Stomach smooth muscle (tissue), 2 donors: ENCODE results near the gene PDE4D.

Experiments
- H3K27ac ChIP-seq: one replicate; pipeline ENCODE4 v1.7.0; 2013; ENCODE audit warnings: mild to moderate bottlenecking, low read length, inconsistent platforms
- H3K27me3 ChIP-seq, 2 donors: one replicate each; pipeline ENCODE4 v1.7.0; 2013; ENCODE audit warnings: low read length in 2 of 2; ENCODE audit not compliant: insufficient read depth in 2 of 2, control insufficient read depth in 1 of 2
- H3K36me3 ChIP-seq, 2 donors: one replicate each; pipeline ENCODE4 v1.7.0; 2013; ENCODE audit warnings: low read length in 2 of 2; ENCODE audit not compliant: control insufficient read depth in 2 of 2, insufficient read depth in 2 of 2
- H3K4me1 ChIP-seq: one replicate; pipeline ENCODE4 v1.7.0; 2013; ENCODE audit warnings: low read length; ENCODE audit not compliant: control insufficient read depth, insufficient read depth
- H3K4me3 ChIP-seq, 2 donors: one replicate each; pipeline ENCODE4 v1.7.0; 2013; ENCODE audit warnings: low read length in 2 of 2
- H3K9ac ChIP-seq, 2 donors: one replicate each; pipeline ENCODE4 v1.7.0; 2013; ENCODE audit warnings: low read length in 2 of 2, mild to moderate bottlenecking in 1 of 2
- H3K9me3 ChIP-seq, 2 donors: one replicate each; pipeline ENCODE4 v1.7.0; 2013; ENCODE audit warnings: low read length in 2 of 2; ENCODE audit not compliant: control insufficient read depth in 2 of 2
- donor health status: healthy.
- donor health status: Pancreatic carcinoma.

The PDE4D gene

DNA sequence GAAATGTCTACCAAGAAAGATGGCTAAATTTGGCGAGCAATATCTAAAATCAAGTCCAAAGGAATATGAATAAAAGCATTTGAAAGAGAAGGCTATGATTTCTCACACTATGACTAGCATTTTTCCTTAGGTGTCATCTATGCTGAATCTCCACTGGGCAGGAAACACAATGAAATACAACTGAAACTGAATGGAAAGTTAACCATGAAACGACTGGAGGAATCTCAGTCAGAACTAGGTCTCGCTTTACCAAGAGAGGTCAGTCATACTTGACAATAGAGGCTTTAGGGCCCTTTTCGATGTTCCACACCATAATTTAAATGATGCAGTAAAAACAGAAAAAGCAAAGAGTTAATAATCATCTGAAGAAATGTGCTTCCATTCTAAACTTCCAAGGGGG lies 339.0 kb downstream of the PDE4D start:
- no peak overlapping the region for H3K27ac ChIP-seq
- no peak overlapping the region for H3K4me3 ChIP-seq
- no peaks in the 10 kb centered on the region for H3K9me3 ChIP-seq
- no peak overlapping the region for H3K9ac ChIP-seq
- H3K36me3 ChIP-seq = no peaks in the 10 kb centered on the region
- H3K27me3 ChIP-seq = no peaks in the 10 kb centered on the region
- H3K4me1 ChIP-seq = no peaks in the 10 kb centered on the region

DNA sequence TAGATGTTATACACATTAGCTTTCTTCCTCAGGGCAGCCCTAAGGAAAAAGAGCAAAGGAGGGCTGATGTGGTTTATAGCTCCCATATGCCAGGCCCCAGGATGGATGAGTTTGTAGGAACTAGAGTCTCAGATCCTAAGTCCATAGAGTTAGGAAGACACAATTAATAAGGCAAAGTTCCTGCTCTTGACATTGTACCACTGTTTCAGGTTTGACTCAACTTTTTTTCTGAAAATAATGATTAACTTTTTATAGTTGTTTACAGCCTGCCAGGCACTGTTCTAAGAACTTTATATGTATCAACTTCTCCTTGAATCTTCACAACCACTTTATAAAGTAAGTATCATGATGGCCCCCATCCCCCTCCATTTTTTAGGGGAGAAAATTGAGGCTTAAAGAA lies 339.5 kb downstream of the PDE4D start:
- H3K4me1 ChIP-seq = no peaks in the 10 kb centered on the region
- H3K9me3 ChIP-seq = no peaks in the 10 kb centered on the region
- H3K36me3 ChIP-seq = no peaks in the 10 kb centered on the region
- H3K9ac ChIP-seq = no peak overlapping the region
- no peak overlapping the region for H3K27ac ChIP-seq
- H3K27me3 ChIP-seq = no peaks in the 10 kb centered on the region
- H3K4me3 ChIP-seq = no peak overlapping the region

DNA sequence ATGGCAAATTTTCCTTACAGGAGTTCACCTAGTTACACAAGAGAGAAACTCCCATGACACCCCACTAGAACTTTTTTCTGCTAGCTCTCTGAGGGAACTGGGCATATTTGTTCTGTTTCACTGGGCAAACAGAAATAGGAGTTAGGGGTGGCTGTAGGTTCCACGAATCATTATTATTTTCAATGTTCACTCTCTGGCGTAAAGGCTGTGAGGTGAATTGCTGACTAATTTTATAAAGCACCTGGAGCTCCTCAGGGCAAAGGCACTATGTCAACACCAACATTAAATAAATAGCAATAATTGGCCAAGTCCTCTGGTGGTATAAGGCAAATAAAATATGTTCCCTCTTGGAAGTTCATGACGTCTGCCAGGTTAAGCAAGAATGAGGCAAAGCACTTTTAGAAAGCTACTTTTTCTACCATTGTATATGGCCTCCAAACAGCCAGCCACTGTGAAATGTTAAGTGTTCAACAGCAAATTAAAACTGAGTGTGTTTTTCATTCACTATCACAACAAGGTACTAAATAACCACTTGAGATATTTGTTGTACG lies 344.6 kb downstream of the PDE4D start:
- Histone ChIP-seq H3K36me3 (no peaks in the 10 kb centered on the region), H3K27ac (no peak overlapping the region), H3K4me1 (peaks cover 5% of the 10 kb centered on the region), H3K4me3 (no peak overlapping the region), H3K9ac (no peak overlapping the region), H3K9me3 (no peaks in the 10 kb centered on the region), H3K27me3 (no peaks in the 10 kb centered on the region)

DNA sequence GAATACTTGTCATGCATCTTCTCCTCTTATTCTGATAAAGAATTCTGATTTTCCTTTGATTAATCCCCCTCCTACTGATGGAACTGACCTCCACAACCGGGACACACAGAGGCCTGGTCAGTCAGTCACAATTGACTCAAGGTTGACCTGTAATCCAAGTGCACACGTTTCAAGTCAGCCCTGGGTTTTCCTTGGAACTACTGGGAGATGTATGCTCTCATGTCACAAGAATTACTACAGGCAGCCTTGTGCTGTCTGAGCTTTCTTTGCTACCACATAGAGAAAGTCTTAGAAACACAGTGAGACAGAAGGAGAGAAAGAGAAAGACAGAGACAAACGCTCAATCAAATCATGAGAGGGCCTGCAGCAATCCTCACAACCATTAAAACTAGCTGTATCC lies 345.8 kb downstream of the PDE4D start:
- H3K9me3 ChIP-seq = no peaks in the 10 kb centered on the region
- no peak overlapping the region for H3K4me3 ChIP-seq
- no peaks in the 10 kb centered on the region for H3K27me3 ChIP-seq
- H3K27ac ChIP-seq = no peak overlapping the region
- no peaks in the 10 kb centered on the region for H3K36me3 ChIP-seq
- no peak overlapping the region for H3K9ac ChIP-seq
- H3K4me1 ChIP-seq = peaks cover 10% of the 10 kb centered on the region

DNA sequence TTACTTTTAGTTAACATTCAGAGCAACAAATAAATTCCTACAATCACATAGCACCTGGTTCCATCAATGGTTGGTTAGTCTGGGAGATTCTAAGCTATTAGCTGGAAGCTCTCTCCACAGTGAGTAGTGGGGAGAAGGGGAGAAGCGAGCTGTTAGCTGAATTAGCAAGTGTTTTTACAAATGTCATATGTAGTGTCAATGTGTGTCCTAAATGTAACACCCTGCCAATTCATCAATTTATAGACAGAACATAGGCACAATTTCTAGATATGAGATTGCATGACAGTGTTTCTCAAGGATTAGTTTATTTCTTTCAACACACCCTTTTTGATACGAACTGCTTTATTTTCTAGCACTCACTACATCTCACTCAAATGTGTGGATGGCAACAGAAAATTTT lies 349.0 kb downstream of the PDE4D start:
- Histone ChIP-seq H3K36me3 (no peaks in the 10 kb centered on the region), H3K9ac (no peak overlapping the region), H3K27ac (no peak overlapping the region), H3K27me3 (no peaks in the 10 kb centered on the region), H3K4me3 (no peak overlapping the region), H3K9me3 (no peaks in the 10 kb centered on the region), H3K4me1 (peaks cover 12% of the 10 kb centered on the region)

DNA sequence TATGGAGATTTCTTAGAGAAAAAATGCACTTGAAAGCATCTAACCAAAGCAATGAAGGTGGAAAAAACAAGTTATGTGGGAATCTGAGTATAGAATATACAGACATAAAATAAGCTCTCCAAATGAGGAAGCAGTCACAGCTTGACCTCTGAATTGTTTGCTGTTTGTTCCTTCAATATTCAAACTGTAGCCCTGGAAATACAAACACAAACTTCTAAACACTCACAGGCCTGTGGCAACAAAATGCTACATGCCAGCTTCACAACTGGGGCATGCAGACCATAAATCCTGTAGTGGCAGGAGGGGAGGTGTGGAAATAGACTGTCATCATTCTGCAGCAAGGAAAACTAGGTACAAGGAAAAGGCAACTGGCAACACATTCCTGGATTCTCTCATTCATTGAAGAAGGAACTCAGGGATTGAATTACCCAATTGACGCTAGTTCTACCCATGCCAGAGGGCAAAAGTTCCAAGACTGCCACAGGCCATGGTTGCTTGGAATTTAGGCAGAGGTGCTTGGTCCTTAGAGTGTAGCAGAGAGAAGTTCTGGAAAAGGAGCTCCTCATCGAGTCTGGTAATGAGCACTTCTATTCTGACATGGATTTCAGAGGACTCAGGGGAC lies 349.6 kb downstream of the PDE4D start:
- Histone ChIP-seq H3K4me1 (peaks cover 12% of the 10 kb centered on the region), H3K27ac (peak overlapping the region; percentile 7), H3K4me3 (no peak overlapping the region)

DNA sequence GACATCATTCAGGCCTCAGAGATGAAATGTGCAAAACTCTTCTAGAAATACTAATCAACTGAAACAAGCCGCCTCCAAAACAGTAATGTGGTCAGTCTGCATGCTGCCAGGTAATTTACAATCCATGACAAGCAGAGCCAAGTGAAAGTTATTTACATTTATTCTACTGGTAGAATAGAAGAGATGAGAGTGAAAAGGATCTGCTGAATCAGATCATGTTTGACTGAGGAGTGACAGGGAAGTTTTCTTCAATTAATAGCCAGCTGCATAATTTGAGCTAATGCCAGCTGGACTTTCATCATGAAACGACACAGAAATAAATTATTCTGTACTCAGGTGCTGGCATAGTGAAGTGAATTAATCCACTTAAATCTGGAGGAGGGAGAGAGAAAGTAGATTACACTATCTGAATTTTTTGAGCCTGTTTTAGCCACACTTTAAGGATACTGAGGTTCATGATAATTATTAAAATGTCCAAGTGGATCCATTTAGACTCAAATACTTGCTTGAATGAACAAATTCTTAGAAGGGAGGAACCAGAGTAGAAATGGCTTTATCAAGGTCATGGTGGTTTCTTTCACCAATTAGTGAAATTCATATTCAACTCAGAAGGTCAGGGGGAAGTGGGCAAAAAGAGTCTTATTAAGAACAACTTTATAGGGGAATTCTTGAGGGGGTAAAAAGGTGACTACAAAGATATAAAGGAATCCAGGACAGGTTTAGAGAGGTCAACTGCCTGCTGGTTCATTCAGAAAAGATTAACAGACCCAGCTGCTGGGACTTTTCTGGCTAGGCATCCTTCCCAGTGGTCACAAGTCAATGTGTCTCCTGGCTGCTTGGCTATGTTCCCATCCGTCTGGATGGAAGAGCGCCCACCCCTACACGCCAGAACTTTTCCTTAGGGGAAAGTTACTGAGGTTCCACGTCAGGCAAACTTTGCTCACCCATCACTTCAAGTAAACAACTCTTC lies 350.4 kb downstream of the PDE4D start:
- Histone ChIP-seq H3K9ac (no peak overlapping the region), H3K36me3 (no peaks in the 10 kb centered on the region), H3K27ac (no peak overlapping the region), H3K27me3 (no peaks in the 10 kb centered on the region), H3K4me1 (peaks cover 12% of the 10 kb centered on the region), H3K9me3 (no peaks in the 10 kb centered on the region), H3K4me3 (no peak overlapping the region)

More for the DNA sequence above, 349.6 kb downstream of the PDE4D start:
- H3K9me3 ChIP-seq = no peaks in the 10 kb centered on the region
- H3K27me3 ChIP-seq = no peaks in the 10 kb centered on the region
- H3K36me3 ChIP-seq = no peaks in the 10 kb centered on the region
- H3K9ac ChIP-seq = no peak overlapping the region

DNA sequence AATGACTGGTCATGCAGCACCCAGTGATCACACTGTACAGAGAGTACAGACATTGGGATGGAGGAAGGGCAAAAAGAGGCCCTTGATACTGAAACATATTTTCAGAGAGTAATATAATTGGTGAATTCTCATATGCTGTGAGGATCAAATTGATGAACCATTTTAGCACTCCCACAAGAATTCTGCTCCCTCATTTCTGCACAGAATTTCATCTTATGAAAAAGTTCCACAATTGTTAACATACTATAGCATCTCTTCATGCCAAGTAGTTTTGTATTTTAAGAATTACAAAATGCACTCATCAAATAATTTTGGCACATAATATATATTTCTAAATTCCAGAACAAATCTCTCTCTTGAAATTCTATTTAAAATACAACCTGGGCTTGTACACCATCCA lies 351.2 kb downstream of the PDE4D start:
- Histone ChIP-seq H3K4me1 (peaks cover 12% of the 10 kb centered on the region), H3K9ac (no peak overlapping the region), H3K27ac (no peak overlapping the region), H3K4me3 (no peak overlapping the region), H3K9me3 (no peaks in the 10 kb centered on the region), H3K27me3 (no peaks in the 10 kb centered on the region), H3K36me3 (no peaks in the 10 kb centered on the region)

DNA sequence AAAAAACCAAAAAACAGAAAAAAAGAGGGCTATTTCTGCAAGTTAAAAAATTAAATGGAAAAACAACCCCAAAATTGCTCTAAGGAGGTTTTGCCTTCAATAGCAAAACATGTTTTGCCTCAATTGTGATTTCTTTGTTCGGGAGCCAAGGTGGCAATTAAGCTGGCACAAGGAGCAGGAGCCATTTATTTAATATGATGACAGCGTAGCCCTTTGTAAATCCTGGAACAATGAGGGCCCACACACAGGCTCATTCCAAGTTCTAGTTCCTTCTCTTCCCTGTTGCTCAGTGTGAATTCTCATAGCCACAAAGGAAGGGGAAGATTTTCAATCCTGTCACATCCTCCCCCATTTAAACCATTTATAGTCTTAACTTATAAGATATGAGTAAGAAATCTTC lies 353.2 kb downstream of the PDE4D start:
- Histone ChIP-seq H3K9ac (no peak overlapping the region), H3K27ac (no peak overlapping the region), H3K36me3 (no peaks in the 10 kb centered on the region), H3K4me3 (no peak overlapping the region), H3K4me1 (peaks cover 12% of the 10 kb centered on the region), H3K27me3 (no peaks in the 10 kb centered on the region), H3K9me3 (no peaks in the 10 kb centered on the region)

DNA sequence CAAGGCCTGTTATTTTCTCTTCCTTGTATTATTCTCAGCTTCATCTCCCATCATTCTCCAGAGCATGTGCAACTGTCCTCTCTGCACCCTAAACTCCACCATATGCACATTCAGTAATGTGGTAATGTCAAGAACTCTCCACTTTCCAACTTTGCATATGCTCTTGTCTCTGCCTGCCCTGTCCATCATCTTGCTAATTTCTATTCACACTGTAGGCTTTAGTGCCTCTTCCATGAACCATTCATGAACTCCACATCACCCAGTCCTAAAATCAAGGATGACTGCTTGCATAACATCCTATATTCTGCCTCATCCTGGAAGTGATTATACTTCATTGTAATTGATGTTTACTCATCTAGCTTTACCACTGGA lies 354.8 kb downstream of the PDE4D start:
- no peaks in the 10 kb centered on the region for H3K36me3 ChIP-seq
- H3K27ac ChIP-seq = no peak overlapping the region
- H3K27me3 ChIP-seq = no peaks in the 10 kb centered on the region
- no peaks in the 10 kb centered on the region for H3K9me3 ChIP-seq
- no peak overlapping the region for H3K4me3 ChIP-seq
- H3K4me1 ChIP-seq = peaks cover 5% of the 10 kb centered on the region
- no peak overlapping the region for H3K9ac ChIP-seq
